ENCODE measurements around the gene ADAM10. TPM values are rescaled to one million over a fixed set of nuclear protein-coding genes. Genes with fewer than 3 reads are reported as not detected.

The ADAM10 gene
- total RNA-seq, 6 donors from 2014 or later = 64.5 to 139 (median 93.5) TPM

DNA sequence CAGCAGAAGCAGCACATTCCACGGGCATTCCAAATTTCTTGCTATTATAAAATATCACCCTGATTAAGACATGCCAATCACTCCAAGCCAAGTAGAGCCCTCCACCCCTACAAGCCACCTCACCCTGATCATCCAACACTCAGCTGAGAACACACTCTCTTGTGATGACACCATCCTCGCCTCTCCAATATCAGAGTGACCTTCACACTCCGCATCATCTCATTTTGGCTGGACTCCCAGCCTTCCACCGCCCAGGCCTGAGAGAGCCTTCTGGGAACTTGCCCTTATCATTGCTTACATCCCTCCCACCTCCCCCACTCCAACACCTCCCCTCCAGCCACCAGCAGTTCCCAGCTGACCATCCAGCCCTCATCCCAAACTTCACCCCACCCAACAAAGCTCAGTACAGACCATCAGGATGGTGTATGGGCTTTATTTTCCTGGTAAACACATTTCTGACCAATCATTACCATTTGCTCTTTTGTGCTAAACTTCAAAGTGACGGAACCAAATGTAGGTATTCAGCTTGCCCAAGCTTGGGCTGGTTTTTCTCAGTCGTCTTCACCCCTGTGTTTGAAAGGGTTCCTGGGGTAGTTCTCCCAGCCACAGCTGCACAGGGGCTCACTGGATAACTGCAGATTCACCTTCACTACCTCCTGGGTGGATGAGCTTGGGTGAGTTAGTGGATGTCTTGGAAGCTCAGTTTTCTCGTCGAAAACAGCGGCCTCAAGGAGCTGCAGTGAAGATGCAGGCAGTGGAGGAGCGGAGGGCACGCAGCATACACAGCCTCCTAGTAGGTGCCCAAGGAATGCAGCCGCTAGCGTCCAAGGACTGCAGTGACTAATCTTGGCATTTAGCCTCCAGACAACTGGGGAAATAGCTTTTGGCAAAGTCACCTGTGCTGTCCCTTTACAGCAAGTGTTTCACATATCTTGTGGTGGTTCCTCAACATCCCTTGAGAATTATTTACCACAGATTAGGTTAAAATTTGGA, 202.6 kb downstream of the ADAM10 start:
- ATAC-seq (ENCODE audit: low FRiP score in 2 of 2) = peak; percentile 59 to 82
- no peak for DNase-seq
- Histone ChIP-seq H3K4me1 (peaks cover under 1 to 9% (median 4%) of the 10 kb centered on the region in 4 donors), H3K27ac (peak overlapping the region in 1 of 4 donors; percentile 35), H3K4me3 (no peak overlapping the region), H3K27me3 (no peaks in the 10 kb centered on the region), H3K9me3 (no peaks in the 10 kb centered on the region), H3K36me3 (no peaks in the 10 kb centered on the region)
- TF ChIP-seq, protein P1, sequence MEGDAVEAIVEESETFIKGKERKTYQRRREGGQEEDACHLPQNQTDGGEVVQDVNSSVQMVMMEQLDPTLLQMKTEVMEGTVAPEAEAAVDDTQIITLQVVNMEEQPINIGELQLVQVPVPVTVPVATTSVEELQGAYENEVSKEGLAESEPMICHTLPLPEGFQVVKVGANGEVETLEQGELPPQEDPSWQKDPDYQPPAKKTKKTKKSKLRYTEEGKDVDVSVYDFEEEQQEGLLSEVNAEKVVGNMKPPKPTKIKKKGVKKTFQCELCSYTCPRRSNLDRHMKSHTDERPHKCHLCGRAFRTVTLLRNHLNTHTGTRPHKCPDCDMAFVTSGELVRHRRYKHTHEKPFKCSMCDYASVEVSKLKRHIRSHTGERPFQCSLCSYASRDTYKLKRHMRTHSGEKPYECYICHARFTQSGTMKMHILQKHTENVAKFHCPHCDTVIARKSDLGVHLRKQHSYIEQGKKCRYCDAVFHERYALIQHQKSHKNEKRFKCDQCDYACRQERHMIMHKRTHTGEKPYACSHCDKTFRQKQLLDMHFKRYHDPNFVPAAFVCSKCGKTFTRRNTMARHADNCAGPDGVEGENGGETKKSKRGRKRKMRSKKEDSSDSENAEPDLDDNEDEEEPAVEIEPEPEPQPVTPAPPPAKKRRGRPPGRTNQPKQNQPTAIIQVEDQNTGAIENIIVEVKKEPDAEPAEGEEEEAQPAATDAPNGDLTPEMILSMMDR (IDR thresholded peaks at IDR 0.05) = no peak
- TF ChIP-seq POLR2AphosphoS5 (IDR thresholded peaks at IDR 0.05) = peak in 1 of 2 donors; percentile 18
- WGBS, 2 donors = 79 to 80% methylated on average over 7 to 13 of the region's 13 CpGs

- Histone ChIP-seq H3K9me3 (no peaks in the 10 kb centered on the region), H3K36me3 (no peaks in the 10 kb centered on the region), H3K4me1 (peaks cover 0 to 1% (median 0%) of the 10 kb centered on the region in 4 donors), H3K4me3 (no peak overlapping the region), H3K27ac (no peak overlapping the region), H3K27me3 (no peaks in the 10 kb centered on the region)
- TF ChIP-seq POLR2A (IDR thresholded peaks at IDR 0.05) = no peak
- TF ChIP-seq, protein P1 (IDR thresholded peaks at IDR 0.05) = no peak
- TF ChIP-seq EP300 (IDR thresholded peaks at IDR 0.05) = no peak
- no peak for TF ChIP-seq POLR2AphosphoS5 (IDR thresholded peaks at IDR 0.05)
- no peak for ATAC-seq (ENCODE audit: low FRiP score in 2 of 2)
- peak in 1 of 2 donors; percentile 46 for DNase-seq
- 77 to 88% methylated on average over 9 of the region's 9 CpGs for WGBS, 2 donors
These were observed 203.4 kb downstream of the ADAM10 start for GRCh38 chr15:58546066-58546591.

GRCh38 chr15:58545307-58546065, 204.0 kb downstream of the ADAM10 start:
- Histone ChIP-seq H3K9me3 (no peaks in the 10 kb centered on the region), H3K27ac (no peak overlapping the region), H3K36me3 (no peaks in the 10 kb centered on the region), H3K4me3 (no peak overlapping the region), H3K27me3 (no peaks in the 10 kb centered on the region), H3K4me1 (no peaks in the 10 kb centered on the region)
- ATAC-seq (ENCODE audit: low FRiP score in 2 of 2) = no peak
- 90 to 91% methylated on average over 13 to 16 of the region's 18 CpGs for WGBS, 2 donors
- TF ChIP-seq, protein P1 (IDR thresholded peaks at IDR 0.05) = no peak
- TF ChIP-seq EP300 (IDR thresholded peaks at IDR 0.05) = no peak
- no peak for TF ChIP-seq POLR2A (IDR thresholded peaks at IDR 0.05)
- no peak for DNase-seq

DNA sequence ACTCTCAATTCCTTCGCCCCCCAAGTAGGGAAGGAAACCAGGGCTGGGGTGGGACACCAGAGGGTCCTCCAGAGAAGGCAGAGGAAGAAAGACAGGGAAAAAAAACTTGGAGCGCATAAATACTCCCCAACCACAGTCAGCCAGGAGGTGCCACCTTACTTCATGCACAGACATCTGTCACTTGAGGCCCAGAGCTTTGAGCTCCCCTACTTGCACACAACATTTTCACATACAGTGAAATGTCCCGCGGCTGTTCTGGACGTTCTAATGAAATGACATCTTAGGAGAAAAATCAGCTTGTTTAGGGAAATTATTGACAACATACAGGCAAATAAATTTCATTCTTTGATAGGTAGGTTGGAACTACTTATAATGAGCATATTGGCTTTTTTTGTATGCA, 204.8 kb downstream of the ADAM10 start:
- DNase-seq = no peak
- ATAC-seq (ENCODE audit: low FRiP score in 2 of 2) = no peak
- Histone ChIP-seq H3K27me3 (no peaks in the 10 kb centered on the region), H3K9me3 (no peaks in the 10 kb centered on the region), H3K36me3 (no peaks in the 10 kb centered on the region), H3K27ac (no peak overlapping the region), H3K4me3 (no peak overlapping the region), H3K4me1 (no peaks in the 10 kb centered on the region)
- 91 to 96% methylated on average over 5 of the region's 5 CpGs for WGBS, 2 donors
- no peak for TF ChIP-seq EP300 (IDR thresholded peaks at IDR 0.05)
- no peak for TF ChIP-seq POLR2A (IDR thresholded peaks at IDR 0.05)
- TF ChIP-seq, protein P1 (IDR thresholded peaks at IDR 0.05) = no peak
- no peak for TF ChIP-seq POLR2AphosphoS5 (IDR thresholded peaks at IDR 0.05)
